Nucleus accumbens (tissue), 56 donors: ENCODE data around the gene CABP2.

Experiments used
- DNase-seq, 56 donors: peaks; one replicate each; lab custom pipeline; 2025; lab: John Stamatoyannopoulos, UW

Gene CABP2

GRCh38 chr11:67508486-67509121, 14.6 kb downstream of the CABP2 start:
- peak in 55 of 56 donors; percentile 64 to 99 (median 93) for DNase-seq

GRCh38 chr11:67507864-67508485, 15.3 kb downstream of the CABP2 start, which contains the start of gene CDK2AP2:
Gene CDK2AP2 (minus strand): TSS chr11:67508162. CDS start chr11:67508082, 80 bp downstream.
- DNase-seq: peak; percentile 88 to 99 (median 97)

GRCh38 chr11:67507242-67507863, 15.9 kb downstream of the CABP2 start:
- DNase-seq: peak in 3 of 56 donors; percentile 48 to 69 (median 52)

- DNase-seq: peak in 1 of 56 donors; percentile 45
These were observed 16.7 kb downstream of the CABP2 start for GRCh38 chr11:67506426-67507051.

GRCh38 chr11:67505605-67506396, 17.4 kb downstream of the CABP2 start:
- DNase-seq: peak in 55 of 56 donors; percentile 18 to 86 (median 66)

- DNase-seq: peak in 18 of 56 donors; percentile 14 to 66 (median 28)
These were observed 18.2 kb downstream of the CABP2 start, which contains the start of gene PITPNM1 for GRCh38 chr11:67504950-67505581. Gene PITPNM1 (minus strand): TSS chr11:67505363. CDS start chr11:67504180, 1,183 bp downstream.

- DNase-seq: peak in 7 of 56 donors; percentile 4 to 56 (median 30)
These were observed 19.0 kb downstream of the CABP2 start for GRCh38 chr11:67504005-67504949.

- no peak for DNase-seq
These were observed 19.9 kb downstream of the CABP2 start for GRCh38 chr11:67503119-67504004.

GRCh38 chr11:67502328-67502979, 20.8 kb downstream of the CABP2 start:
- no peak for DNase-seq

GRCh38 chr11:67501854-67502253, 21.4 kb downstream of the CABP2 start:
- DNase-seq: no peak

GRCh38 chr11:67500831-67501715, 22.2 kb downstream of the CABP2 start:
- no peak for DNase-seq

- DNase-seq: no peak
These were observed 22.8 kb downstream of the CABP2 start for GRCh38 chr11:67500484-67500821.

- no peak for DNase-seq
These were observed 23.3 kb downstream of the CABP2 start for GRCh38 chr11:67499808-67500483.

- DNase-seq: no peak
These were observed 24.7 kb downstream of the CABP2 start for GRCh38 chr11:67498544-67498972.

- DNase-seq: no peak
These were observed 25.5 kb downstream of the CABP2 start for GRCh38 chr11:67497656-67498291.
